NCI-H2029 treated with DMSO at 0.1 percent for 48 hours (cell line): ENCODE results near the gene MFSD6L.

ENCODE experiments used
- DNase-seq: peaks from one replicate; lab custom pipeline; 2025; lab: John Stamatoyannopoulos, UW

MFSD6L gene

GRCh38 chr17:8793649-8794048 is 5.5 kb downstream of the MFSD6L start:
- DNase-seq, result no peak

GRCh38 chr17:8792646-8793045 is 6.5 kb downstream of the MFSD6L start:
- no peak for DNase-seq

GRCh38 chr17:8791910-8792270 is 7.3 kb downstream of the MFSD6L start:
- no peak for DNase-seq

- DNase-seq, result no peak
These were observed 7.8 kb downstream of the MFSD6L start for GRCh38 chr17:8791248-8791909.

- no peak for DNase-seq
These were observed 9.4 kb downstream of the MFSD6L start for GRCh38 chr17:8789743-8790142.

GRCh38 chr17:8788998-8789397 is 10.2 kb downstream of the MFSD6L start:
- DNase-seq, result no peak

- no peak for DNase-seq
These were observed 13.4 kb downstream of the MFSD6L start for GRCh38 chr17:8785547-8786413.

- DNase-seq, result no peak
These were observed 17.0 kb downstream of the MFSD6L start for GRCh38 chr17:8782176-8782575.

- DNase-seq, result no peak
These were observed 17.4 kb downstream of the MFSD6L start for GRCh38 chr17:8781776-8782175.

- no peak for DNase-seq
These were observed 22.3 kb downstream of the MFSD6L start for GRCh38 chr17:8776881-8777280.

- DNase-seq, result no peak
These were observed 22.9 kb downstream of the MFSD6L start for GRCh38 chr17:8776248-8776647.

- no peak for DNase-seq
These were observed 32.4 kb downstream of the MFSD6L start for GRCh38 chr17:8766731-8767130.

GRCh38 chr17:8762012-8762411 is 37.2 kb downstream of the MFSD6L start:
- DNase-seq, result no peak

GRCh38 chr17:8758137-8758596 is 41.0 kb downstream of the MFSD6L start, which contains the start of gene SPDYE4:
Gene SPDYE4 (minus strand): TSS chr17:8758546. CDS start chr17:8758382, 164 bp downstream.
- no peak for DNase-seq

GRCh38 chr17:8757189-8757588 is 42.0 kb downstream of the MFSD6L start:
- DNase-seq, result no peak

GRCh38 chr17:8755590-8756255 is 43.4 kb downstream of the MFSD6L start:
- DNase-seq, result no peak

- no peak for DNase-seq
These were observed 44.3 kb downstream of the MFSD6L start for GRCh38 chr17:8754890-8755289.

- no peak for DNase-seq
These were observed 45.2 kb downstream of the MFSD6L start for GRCh38 chr17:8753976-8754440.

- DNase-seq, result no peak
These were observed 45.8 kb downstream of the MFSD6L start for GRCh38 chr17:8753136-8753975.

GRCh38 chr17:8749616-8750015 is 49.5 kb downstream of the MFSD6L start:
- no peak for DNase-seq

GRCh38 chr17:8747742-8748141 is 51.4 kb downstream of the MFSD6L start:
- no peak for DNase-seq
